Gastrocnemius medialis (tissue), 4 donors: ENCODE measurements around the gene EYS. TPM values are rescaled to one million over a fixed set of nuclear protein-coding genes. Genes with fewer than 3 reads are reported as not detected.

Source experiments
- ATAC-seq, 2 donors: fragments of 150-250 bp; one replicate each; pipeline ENCODE4 v1.9.1; 2016
- DNase-seq, 2 donors: peaks; one replicate each; pipeline ENCODE4 v3.0.0-alpha.2; 2019
- H3K27ac ChIP-seq, 4 donors: fragments of 200-600 bp; sonication (generic); 1 replicate in 1 of 4; 2 replicates in 3 of 4; pipeline ENCODE4 v1.5.1; 2016 to 2018; ENCODE audit warnings: mild to moderate bottlenecking in 2 of 4, moderate library complexity in 1 of 4
- H3K27me3 ChIP-seq, 3 donors: fragments of 200-600 bp; sonication (generic) in 2 of 3; 1 replicate in 1 of 3; 2 replicates in 2 of 3; pipeline versions ENCODE4 v1.5.1 to v1.6.0; 2016 to 2019; ENCODE audit warnings: mild to moderate bottlenecking in 1 of 3, moderate library complexity in 1 of 3
- H3K36me3 ChIP-seq, 2 donors: fragments of 200-600 bp; sonication (generic) in 1 of 2; one replicate each; pipeline ENCODE4 v1.5.1; 2017 to 2018
- H3K4me1 ChIP-seq, 2 donors: fragments of 200-600 bp; sonication (generic) in 1 of 2; one replicate each; pipeline ENCODE4 v1.5.1; 2016 to 2017; ENCODE audit warnings: mild to moderate bottlenecking in 2 of 2
- H3K4me3 ChIP-seq, 4 donors: fragments of 200-600 bp; sonication (generic) in 3 of 4; 1 replicate in 1 of 4; 2 replicates in 3 of 4; pipeline ENCODE4 v1.5.1; 2016 to 2019; ENCODE audit warnings: mild to moderate bottlenecking in 2 of 4
- H3K9me3 ChIP-seq, 3 donors: fragments of 200-600 bp; sonication (generic) in 2 of 3; 1 replicate in 1 of 3; 2 replicates in 2 of 3; pipeline ENCODE4 v1.5.1; 2016 to 2019
- CTCF ChIP-seq, 5 experiments: fragments of 450-650 bp in 3 of 5; fragments of 200-600 bp in 2 of 5; sonication (generic) in 2 of 5; IDR thresholded peaks in 4 of 5; conservative IDR thresholded peaks in 1 of 5; 1 replicate in 4 of 5; 2 replicates in 1 of 5; pipeline ENCODE4 v1.5.1; 2016 to 2019; ENCODE audit warnings: antibody characterized with exemption in 5 of 5, mild to moderate bottlenecking in 3 of 5, moderate library complexity in 3 of 5
- POLR2A ChIP-seq, 2 donors: fragments of 450-650 bp; IDR thresholded peaks; one replicate each; pipeline ENCODE4 v1.6.1; 2017; ENCODE audit warnings: antibody characterized with exemption in 2 of 2, mild to moderate bottlenecking in 2 of 2, moderate library complexity in 2 of 2
- in situ Hi-C, 4 donors: fragments of 200-750 bp; cut with MboI; loops; one replicate each; pipeline versions ENCODE4 v1.15.0 to v1.8.0; 2017; ENCODE audit warnings: low sequenced_read_pairs in 4 of 4
- intact Hi-C: fragments of 100-400 bp; cut with DNase I; formaldehyde crosslinking; loops from one replicate; pipeline ENCODE4 v1.15.1; 2023; ENCODE audit warnings: low total_unique reads
- total RNA-seq, 4 donors: library from RNA; depleted of rRNA; stranded (reverse); fragments of >200 nt; gene quantifications; one replicate each; pipeline versions ENCODE4 v1.1.0 to v1.2.3, GENCODE V29; 2016

Gene EYS
- total RNA-seq, 4 donors from 2014 or later = 0.20 TPM; not detected in 3

GRCh38 chr6:63792736-63793464 lies 1914.1 kb downstream of the EYS start:
- Histone ChIP-seq H3K4me3 (no peak overlapping the region), H3K27ac (no peak overlapping the region), H3K36me3 (no peaks in the 10 kb centered on the region), H3K9me3 (no peaks in the 10 kb centered on the region), H3K4me1 (no peaks in the 10 kb centered on the region), H3K27me3 (peaks cover 0 to 3% (median 0%) of the 10 kb centered on the region in 3 donors)
- in situ Hi-C loops (loop anchor here in 1 of 4 donors (25.0 kb wide), 1 partner anchor 456 kb away; no protein-coding TSS in a partner anchor), intact Hi-C loops (no loop called here)
- no peak for DNase-seq
- no peak for ATAC-seq
- TF ChIP-seq CTCF (IDR thresholded peaks at IDR 0.05 in 4 of 5, conservative IDR thresholded peaks at IDR 0.05 in 1 of 5) (no peak), POLR2A (IDR thresholded peaks at IDR 0.05) (no peak)

- H3K27me3 ChIP-seq = no peaks in the 10 kb centered on the region
- TF ChIP-seq CTCF (IDR thresholded peaks at IDR 0.05 in 4 of 5, conservative IDR thresholded peaks at IDR 0.05 in 1 of 5) (no peak), POLR2A (IDR thresholded peaks at IDR 0.05) (no peak)
- in situ Hi-C loops = loop anchor here in 1 of 4 donors (25.0 kb wide), 1 partner anchor 453 kb away; no protein-coding TSS in a partner anchor
- intact Hi-C loops = no loop called here
- no peak for DNase-seq
- H3K4me1 ChIP-seq = no peaks in the 10 kb centered on the region
- no peak overlapping the region for H3K27ac ChIP-seq
- H3K36me3 ChIP-seq = no peaks in the 10 kb centered on the region
- ATAC-seq = no peak
- H3K9me3 ChIP-seq = no peaks in the 10 kb centered on the region
- H3K4me3 ChIP-seq = no peak overlapping the region
Observed at GRCh38 chr6:63790334-63790733, 1916.7 kb downstream of the EYS start.

GRCh38 chr6:63789699-63790098 lies 1917.3 kb downstream of the EYS start:
- in situ Hi-C loops = loop anchor here in 1 of 4 donors (25.0 kb wide), 1 partner anchor 452 kb away; no protein-coding TSS in a partner anchor
- no peaks in the 10 kb centered on the region for H3K4me1 ChIP-seq
- intact Hi-C loops = no loop called here
- ATAC-seq (no peak), DNase-seq (no peak)
- no peaks in the 10 kb centered on the region for H3K9me3 ChIP-seq
- no peak overlapping the region for H3K4me3 ChIP-seq
- no peaks in the 10 kb centered on the region for H3K36me3 ChIP-seq
- H3K27me3 ChIP-seq = no peaks in the 10 kb centered on the region
- no peak overlapping the region for H3K27ac ChIP-seq
- TF ChIP-seq CTCF (IDR thresholded peaks at IDR 0.05 in 4 of 5, conservative IDR thresholded peaks at IDR 0.05 in 1 of 5) = no peak
- no peak for TF ChIP-seq POLR2A (IDR thresholded peaks at IDR 0.05)

- no peaks in the 10 kb centered on the region for H3K4me1 ChIP-seq
- in situ Hi-C loops (loop anchor here in 1 of 4 donors (25.0 kb wide), 1 partner anchor 451 kb away; no protein-coding TSS in a partner anchor), intact Hi-C loops (no loop called here)
- H3K4me3 ChIP-seq = no peak overlapping the region
- no peak overlapping the region for H3K27ac ChIP-seq
- H3K27me3 ChIP-seq = no peaks in the 10 kb centered on the region
- DNase-seq (no peak), ATAC-seq (no peak)
- H3K36me3 ChIP-seq = no peaks in the 10 kb centered on the region
- H3K9me3 ChIP-seq = no peaks in the 10 kb centered on the region
- TF ChIP-seq POLR2A (IDR thresholded peaks at IDR 0.05) (no peak), CTCF (IDR thresholded peaks at IDR 0.05 in 4 of 5, conservative IDR thresholded peaks at IDR 0.05 in 1 of 5) (no peak)
Observed at GRCh38 chr6:63788569-63788968, 1918.5 kb downstream of the EYS start.
